ENCODE data around the gene OPTC.

GRCh38 chr1:203528063-203528462, 34.1 kb downstream of the OPTC start:
- TF ChIP-seq, protein P1, sequence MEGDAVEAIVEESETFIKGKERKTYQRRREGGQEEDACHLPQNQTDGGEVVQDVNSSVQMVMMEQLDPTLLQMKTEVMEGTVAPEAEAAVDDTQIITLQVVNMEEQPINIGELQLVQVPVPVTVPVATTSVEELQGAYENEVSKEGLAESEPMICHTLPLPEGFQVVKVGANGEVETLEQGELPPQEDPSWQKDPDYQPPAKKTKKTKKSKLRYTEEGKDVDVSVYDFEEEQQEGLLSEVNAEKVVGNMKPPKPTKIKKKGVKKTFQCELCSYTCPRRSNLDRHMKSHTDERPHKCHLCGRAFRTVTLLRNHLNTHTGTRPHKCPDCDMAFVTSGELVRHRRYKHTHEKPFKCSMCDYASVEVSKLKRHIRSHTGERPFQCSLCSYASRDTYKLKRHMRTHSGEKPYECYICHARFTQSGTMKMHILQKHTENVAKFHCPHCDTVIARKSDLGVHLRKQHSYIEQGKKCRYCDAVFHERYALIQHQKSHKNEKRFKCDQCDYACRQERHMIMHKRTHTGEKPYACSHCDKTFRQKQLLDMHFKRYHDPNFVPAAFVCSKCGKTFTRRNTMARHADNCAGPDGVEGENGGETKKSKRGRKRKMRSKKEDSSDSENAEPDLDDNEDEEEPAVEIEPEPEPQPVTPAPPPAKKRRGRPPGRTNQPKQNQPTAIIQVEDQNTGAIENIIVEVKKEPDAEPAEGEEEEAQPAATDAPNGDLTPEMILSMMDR (IDR thresholded peaks at IDR 0.05; ENCODE audit: low read depth, low read length) = no peak
- no peak for TF ChIP-seq POLR2A (IDR thresholded peaks at IDR 0.05; ENCODE audit: extremely low read depth, insufficient read length)
- no peak for TF ChIP-seq MYC (IDR thresholded peaks at IDR 0.05; ENCODE audit: low read depth, low read length)

All from NB4 (cell line).